Neural progenitor cell (in vitro differentiated cells): ENCODE data around the gene RAB11FIP3. TPM values are rescaled to one million over a fixed set of nuclear protein-coding genes. Genes with fewer than 3 reads are reported as not detected.

Experiments used
- DNase-seq: peaks from one replicate; pipeline ENCODE4 v3.0.0-alpha.2; 2016; ENCODE audit warnings: low spot score
- H2AFZ ChIP-seq: fragments of 200-600 bp; sonication (generic); replicated peaks from 2 replicates; pipeline ENCODE4 v1.6.1; 2016; ENCODE audit warnings: antibody characterized with exemption
- H3F3A ChIP-seq: fragments of 200-600 bp; sonication (generic); 2 replicates; pipeline ENCODE4 v1.6.1; 2016; ENCODE audit warnings: antibody characterized with exemption, low read depth
- H3K27ac ChIP-seq: fragments of 200-600 bp; sonication (generic); 2 replicates; pipeline ENCODE4 v1.5.1; 2016; ENCODE audit warnings: mild to moderate bottlenecking
- H3K27me3 ChIP-seq: fragments of 200-600 bp; sonication (generic); 2 replicates; pipeline ENCODE4 v1.6.1; 2016; ENCODE audit warnings: mild to moderate bottlenecking, moderate library complexity
- H3K36me3 ChIP-seq: fragments of 200-600 bp; sonication (generic); 2 replicates; pipeline ENCODE4 v1.5.1; 2016
- H3K4me1 ChIP-seq: fragments of 200-600 bp; sonication (generic); 2 replicates; pipeline ENCODE4 v1.6.1; 2016; ENCODE audit warnings: mixed run types
- H3K4me2 ChIP-seq: fragments of 200-600 bp; sonication (generic); 2 replicates; pipeline ENCODE4 v1.6.1; 2016
- H3K4me3 ChIP-seq: fragments of 200-600 bp; sonication (generic); 2 replicates; pipeline ENCODE4 v1.5.1; 2016
- H3K79me2 ChIP-seq: fragments of 200-600 bp; sonication (generic); 2 replicates; pipeline ENCODE4 v1.6.1; 2016; ENCODE audit warnings: low read depth
- H3K9ac ChIP-seq: fragments of 200-600 bp; sonication (generic); 2 replicates; pipeline ENCODE4 v1.6.1; 2016
- H3K9me3 ChIP-seq: fragments of 200-600 bp; sonication (generic); 2 replicates; pipeline ENCODE4 v1.5.1; 2016; ENCODE audit warnings: low read depth
- H4K20me1 ChIP-seq: fragments of 200-600 bp; sonication (generic); 2 replicates; pipeline ENCODE4 v1.6.1; 2016; ENCODE audit warnings: low read depth
- H3K27ac Mint-ChIP-seq: 3 replicates; pipeline ENCODE4 v1.8.0; 2021; ENCODE audit warnings: mixed read lengths
- H3K27me3 Mint-ChIP-seq: 2 replicates; pipeline ENCODE4 v1.8.0; 2022; ENCODE audit warnings: low read depth, mild to moderate bottlenecking, inconsistent platforms, moderate library complexity, mixed read lengths; ENCODE audit not compliant: insufficient read depth
- H3K36me3 Mint-ChIP-seq: 3 replicates; pipeline ENCODE4 v1.8.0; 2021; ENCODE audit warnings: mixed read lengths
- H3K4me1 Mint-ChIP-seq: 3 replicates; pipeline ENCODE4 v1.8.0; 2021; ENCODE audit warnings: mixed read lengths
- H3K4me3 Mint-ChIP-seq: 3 replicates; pipeline ENCODE4 v1.8.0; 2021; ENCODE audit warnings: mild to moderate bottlenecking, moderate library complexity, mixed read lengths
- H3K9me3 Mint-ChIP-seq: 3 replicates; pipeline ENCODE4 v1.8.0; 2020; ENCODE audit warnings: mixed read lengths
- EZH2 ChIP-seq: fragments of 200-600 bp; sonication (generic); IDR thresholded peaks from 2 replicates; pipeline ENCODE4 v1.6.1; 2017; ENCODE audit warnings: antibody characterized with exemption, mild to moderate bottlenecking, moderate library complexity
- EZH2phosphoT487 ChIP-seq: fragments of 200-600 bp; sonication (generic); IDR thresholded peaks from 2 replicates; pipeline ENCODE4 v1.6.1; 2017; ENCODE audit warnings: antibody characterized with exemption
- total RNA-seq: library from RNA; depleted of rRNA; stranded (reverse); fragments of >200 nt; gene quantifications from 2 replicates; pipeline ENCODE4 v1.2.3, GENCODE V29; 2015; ENCODE audit warnings: low replicate concordance
- TF ChIP-seq, protein P1 (sequence below): fragments of 200-600 bp; sonication (generic); IDR thresholded peaks from 2 replicates; pipeline ENCODE4 v1.5.1; 2017; ENCODE audit warnings: antibody characterized with exemption, mild to moderate bottlenecking

RAB11FIP3 gene
- total RNA-seq, 1 donor from 2014 or later: 15.5 TPM

DNA sequence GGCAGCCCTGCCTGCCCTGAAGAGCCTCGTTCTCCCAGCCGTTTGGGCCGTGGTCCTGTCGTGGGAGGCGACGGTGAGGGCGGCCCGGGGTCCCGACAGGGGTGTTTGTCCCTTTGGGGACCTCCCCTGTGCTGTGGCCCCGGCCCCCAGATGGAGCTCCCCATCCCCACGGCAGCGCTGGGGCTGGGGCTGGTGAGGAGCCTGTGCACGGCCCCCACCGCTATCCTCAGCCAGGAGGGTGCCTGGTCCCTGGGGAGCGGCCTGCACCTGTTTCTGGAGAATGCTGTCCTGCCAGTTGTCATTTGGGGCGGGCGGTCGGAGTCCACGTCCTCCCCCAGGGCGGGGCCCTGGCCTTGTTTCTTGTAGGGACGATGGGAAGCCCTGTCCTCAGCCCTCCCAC, 108.7 kb downstream of the RAB11FIP3 start:
- Histone ChIP-seq H3K9me3 (no peaks in the 10 kb centered on the region), H3K4me3 (no peak overlapping the region), H3K36me3 (no peaks in the 10 kb centered on the region), H4K20me1 (peaks cover 71% of the 10 kb centered on the region), H3F3A (peaks cover 5% of the 10 kb centered on the region), H3K9ac (no peak overlapping the region), H3K79me2 (peaks cover 69% of the 10 kb centered on the region), H3K27ac (no peak overlapping the region), H3K4me1 (peaks cover 6% of the 10 kb centered on the region), H2AFZ (no peak overlapping the region), H3K27me3 (no peaks in the 10 kb centered on the region), H3K4me2 (no peak overlapping the region)
- no peak for DNase-seq
- TF ChIP-seq EZH2: no peak
- TF ChIP-seq, protein P1, sequence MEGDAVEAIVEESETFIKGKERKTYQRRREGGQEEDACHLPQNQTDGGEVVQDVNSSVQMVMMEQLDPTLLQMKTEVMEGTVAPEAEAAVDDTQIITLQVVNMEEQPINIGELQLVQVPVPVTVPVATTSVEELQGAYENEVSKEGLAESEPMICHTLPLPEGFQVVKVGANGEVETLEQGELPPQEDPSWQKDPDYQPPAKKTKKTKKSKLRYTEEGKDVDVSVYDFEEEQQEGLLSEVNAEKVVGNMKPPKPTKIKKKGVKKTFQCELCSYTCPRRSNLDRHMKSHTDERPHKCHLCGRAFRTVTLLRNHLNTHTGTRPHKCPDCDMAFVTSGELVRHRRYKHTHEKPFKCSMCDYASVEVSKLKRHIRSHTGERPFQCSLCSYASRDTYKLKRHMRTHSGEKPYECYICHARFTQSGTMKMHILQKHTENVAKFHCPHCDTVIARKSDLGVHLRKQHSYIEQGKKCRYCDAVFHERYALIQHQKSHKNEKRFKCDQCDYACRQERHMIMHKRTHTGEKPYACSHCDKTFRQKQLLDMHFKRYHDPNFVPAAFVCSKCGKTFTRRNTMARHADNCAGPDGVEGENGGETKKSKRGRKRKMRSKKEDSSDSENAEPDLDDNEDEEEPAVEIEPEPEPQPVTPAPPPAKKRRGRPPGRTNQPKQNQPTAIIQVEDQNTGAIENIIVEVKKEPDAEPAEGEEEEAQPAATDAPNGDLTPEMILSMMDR: no peak
- no peak overlapping the region for H3K4me3 Mint-ChIP-seq
- no peak overlapping the region for H3K27ac Mint-ChIP-seq
- H3K36me3 Mint-ChIP-seq: no peaks in the 10 kb centered on the region
- H3K27me3 Mint-ChIP-seq: no peaks in the 10 kb centered on the region
- H3K4me1 Mint-ChIP-seq: peaks cover 6% of the 10 kb centered on the region
- H3K9me3 Mint-ChIP-seq: no peaks in the 10 kb centered on the region

DNA sequence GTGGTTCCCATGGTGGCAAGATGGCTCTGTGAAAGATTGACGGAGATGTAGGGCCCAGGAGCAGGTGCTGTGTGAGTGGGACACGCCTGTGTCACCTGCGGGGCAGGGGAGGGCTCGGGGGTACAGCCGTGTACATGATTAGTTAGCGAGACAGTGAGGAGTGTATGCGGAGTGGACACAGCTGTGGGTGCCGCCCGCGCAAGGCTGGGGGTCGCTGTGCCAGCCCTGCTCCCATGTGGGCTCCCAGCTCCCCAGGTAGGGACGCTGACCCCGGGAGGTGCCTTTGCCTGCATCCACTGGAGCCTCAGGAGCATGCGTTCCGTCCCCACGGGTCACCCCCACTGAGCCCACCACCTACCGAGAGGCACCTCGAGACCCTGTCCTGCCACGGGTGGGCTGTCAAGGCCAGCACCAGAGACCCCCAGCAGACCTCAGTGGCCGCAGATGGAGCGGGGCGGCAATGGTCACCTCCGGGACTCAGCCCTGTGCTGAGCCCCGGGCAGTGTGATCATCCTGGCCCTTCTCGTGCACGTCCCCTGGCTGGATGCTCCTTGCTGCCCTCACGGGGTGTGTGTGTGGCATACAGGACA, 109.5 kb downstream of the RAB11FIP3 start:
- Histone ChIP-seq H3K9me3 (no peaks in the 10 kb centered on the region), H3K27ac (no peak overlapping the region), H3K36me3 (no peaks in the 10 kb centered on the region), H4K20me1 (peaks cover 66% of the 10 kb centered on the region), H3K9ac (no peak overlapping the region), H3F3A (peaks cover 5% of the 10 kb centered on the region), H3K4me2 (no peak overlapping the region), H3K79me2 (peaks cover 61% of the 10 kb centered on the region), H3K27me3 (no peaks in the 10 kb centered on the region), H3K4me3 (no peak overlapping the region), H3K4me1 (no peaks in the 10 kb centered on the region), H2AFZ (no peak overlapping the region)
- Mint-ChIP-seq H3K4me3 (no peak overlapping the region), H3K36me3 (no peaks in the 10 kb centered on the region), H3K27me3 (no peaks in the 10 kb centered on the region), H3K9me3 (no peaks in the 10 kb centered on the region), H3K27ac (no peak overlapping the region), H3K4me1 (peaks cover 3% of the 10 kb centered on the region)
- TF ChIP-seq EZH2phosphoT487 (no peak), EZH2 (no peak)
- TF ChIP-seq, protein P1: no peak
- DNase-seq: no peak

DNA sequence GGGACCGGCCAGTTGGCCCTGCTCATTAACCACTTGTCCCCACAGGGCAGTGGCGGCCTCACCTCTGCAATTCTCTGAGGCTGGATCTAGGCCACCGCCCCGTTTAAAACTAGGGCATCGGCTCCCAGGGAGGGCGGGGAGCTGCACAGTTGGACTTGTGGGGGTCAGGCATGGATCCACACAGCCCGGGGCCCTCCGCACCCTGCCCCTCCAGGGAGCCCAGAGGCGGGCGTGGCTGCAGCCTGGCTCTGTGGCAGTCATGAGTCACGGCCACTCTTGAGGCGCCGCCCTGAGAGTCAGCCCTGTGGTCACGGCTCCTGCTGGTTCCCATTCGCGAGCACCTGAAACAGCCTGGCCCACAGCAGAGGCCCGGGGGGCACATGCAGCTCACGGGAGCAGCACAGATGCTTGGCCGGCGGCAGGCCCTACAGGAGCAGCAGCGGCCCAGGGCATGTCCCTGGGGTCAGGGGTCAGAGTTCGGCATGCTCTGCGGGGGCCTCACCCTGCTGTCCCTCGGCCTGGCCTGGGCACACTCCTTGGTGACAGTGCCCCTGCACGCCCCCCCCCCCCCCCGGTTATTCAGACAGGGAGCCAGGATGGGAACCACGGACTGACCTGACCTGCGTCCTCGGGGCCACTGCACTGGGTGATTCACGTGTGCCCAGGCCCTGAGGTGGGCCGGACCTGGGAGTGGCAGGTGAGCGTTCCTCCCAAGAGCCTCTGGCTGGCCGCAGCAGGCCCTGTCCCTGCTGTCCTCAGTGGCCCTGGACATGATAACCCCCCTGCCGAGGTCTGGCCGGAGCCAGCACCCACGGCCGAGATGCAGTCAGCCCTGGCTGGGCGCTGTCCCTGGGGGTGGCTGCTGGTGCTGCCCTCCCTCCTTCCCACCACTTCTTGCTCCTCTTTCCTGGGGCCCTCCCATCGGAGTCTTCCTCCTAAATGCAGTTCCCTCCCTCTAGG, 110.3 kb downstream of the RAB11FIP3 start:
- Histone ChIP-seq H3K27ac (no peak overlapping the region), H3K9me3 (no peaks in the 10 kb centered on the region), H4K20me1 (peaks cover 65% of the 10 kb centered on the region), H3K36me3 (no peaks in the 10 kb centered on the region), H3K4me3 (no peak overlapping the region), H2AFZ (no peak overlapping the region), H3K79me2 (peaks cover 53% of the 10 kb centered on the region), H3K4me2 (no peak overlapping the region), H3F3A (peaks cover 5% of the 10 kb centered on the region), H3K9ac (no peak overlapping the region), H3K4me1 (no peaks in the 10 kb centered on the region), H3K27me3 (no peaks in the 10 kb centered on the region)
- Mint-ChIP-seq H3K4me1 (no peaks in the 10 kb centered on the region), H3K4me3 (no peak overlapping the region), H3K27me3 (no peaks in the 10 kb centered on the region), H3K9me3 (no peaks in the 10 kb centered on the region), H3K36me3 (no peaks in the 10 kb centered on the region), H3K27ac (no peak overlapping the region)
- DNase-seq: no peak
- no peak for TF ChIP-seq EZH2phosphoT487
- TF ChIP-seq, protein P1: no peak
- TF ChIP-seq EZH2: no peak
